NCI-H2227 (cell line): ENCODE measurements around the gene CACNB1.
"Not testable (repeated sequence)": the region's sequence is repeated elsewhere in the genome, so short reads cannot be mapped to it uniquely, and the experiment has no call there.

Source experiments
- DNase-seq: peaks from one replicate; lab custom pipeline; 2025; ENCODE audit not compliant: unreplicated experiment; lab: John Stamatoyannopoulos, UW

The CACNB1 gene

DNA sequence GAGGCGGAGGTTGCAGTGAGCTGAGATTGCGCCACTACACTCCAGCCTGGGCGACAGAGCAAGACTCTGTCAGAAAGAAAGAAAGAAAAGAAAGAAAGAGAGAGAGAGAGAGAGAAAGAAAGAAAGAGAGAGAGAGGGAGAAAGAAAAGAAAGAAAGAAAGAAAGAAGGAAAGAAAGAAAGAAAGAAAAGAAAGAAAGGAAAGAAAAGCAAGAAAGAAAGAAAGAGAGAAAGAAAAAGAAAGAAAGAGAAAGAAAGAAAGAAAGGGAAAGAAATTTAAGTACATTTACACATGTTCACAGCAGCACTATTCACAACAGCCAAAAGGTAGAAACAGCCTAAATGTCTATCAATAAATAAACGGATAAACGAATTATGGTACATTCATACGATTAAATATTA lies 67.9 kb downstream of the CACNB1 start:
- DNase-seq: not testable (repeated sequence)

DNA sequence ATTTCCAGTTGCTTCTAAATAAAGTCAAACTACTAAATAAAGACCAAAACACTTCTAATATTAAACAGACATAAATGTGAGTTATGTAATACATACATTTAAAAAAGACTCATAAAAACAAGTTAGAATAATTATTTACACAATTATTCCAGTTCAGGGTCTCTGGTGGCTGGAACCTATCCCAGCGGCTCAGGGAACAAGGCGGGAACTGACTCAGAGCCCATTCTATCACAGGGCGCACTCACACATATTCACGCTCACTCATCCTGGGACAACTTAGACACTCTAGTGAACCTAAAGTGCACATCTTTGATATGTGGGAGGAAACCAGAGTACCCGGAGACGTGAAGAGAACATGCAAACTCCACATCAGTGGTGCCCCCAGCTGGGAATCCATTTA lies 71.0 kb downstream of the CACNB1 start:
- no peak for DNase-seq

DNA sequence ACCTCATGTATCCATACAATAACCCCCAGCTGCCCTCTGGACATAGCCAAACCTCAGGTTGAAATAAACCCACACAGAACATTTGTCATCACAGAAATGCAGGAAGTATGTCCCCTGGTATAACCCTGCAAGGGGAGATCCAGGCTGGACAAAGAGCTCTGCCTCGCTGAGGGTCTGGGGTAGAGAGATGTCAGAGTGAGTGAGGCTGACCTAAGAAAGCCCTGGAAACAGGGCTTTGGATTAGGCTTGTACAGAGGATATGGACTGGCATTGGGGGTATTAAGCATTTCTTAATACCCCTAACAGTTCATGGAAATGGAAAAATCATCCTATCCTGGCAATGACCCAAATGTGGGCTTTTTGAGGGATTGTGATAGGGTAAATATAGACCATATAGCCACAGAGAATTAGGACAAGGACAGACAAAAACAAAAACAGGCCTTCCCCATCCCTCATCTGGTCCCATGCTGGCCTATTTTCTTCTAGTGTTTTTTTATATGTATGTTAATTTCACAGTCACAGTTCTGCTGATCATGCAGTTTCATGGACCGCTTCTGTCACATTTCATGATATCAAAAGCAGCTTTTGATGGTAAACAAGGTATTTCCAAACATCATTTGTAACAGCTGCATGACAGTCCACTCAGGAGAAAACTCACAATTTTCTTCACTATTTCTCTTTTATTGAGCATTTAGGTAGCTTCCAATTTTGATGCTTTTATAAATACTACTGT lies 72.2 kb downstream of the CACNB1 start:
- no peak for DNase-seq

- DNase-seq: no peak
Observed at GRCh38 chr17:39123627-39124026, 73.8 kb downstream of the CACNB1 start.
